Right forelimb (tissue), 1 donor: ENCODE measurements around the gene ICAM2.
"Not testable (repeated sequence)": the region's sequence is repeated elsewhere in the genome, so short reads cannot be mapped to it uniquely, and the experiment has no call there.

Experiments
- DNase-seq: peaks from one replicate; pipeline ENCODE4 v3.0.0-alpha.2; 2018

The ICAM2 gene

GRCh38 chr17:64008830-64009229 is 11.6 kb downstream of the ICAM2 start:
- DNase-seq = no peak

GRCh38 chr17:64008346-64008745 is 12.1 kb downstream of the ICAM2 start:
- no peak for DNase-seq

GRCh38 chr17:64007838-64008282 is 12.6 kb downstream of the ICAM2 start:
- DNase-seq = no peak

- not testable (repeated sequence) for DNase-seq
Measured at GRCh38 chr17:64007089-64007837, 13.2 kb downstream of the ICAM2 start.

- DNase-seq = peak; percentile 42
Measured at GRCh38 chr17:64006361-64007088, 13.9 kb downstream of the ICAM2 start.

GRCh38 chr17:64005734-64006167 is 14.7 kb downstream of the ICAM2 start:
- DNase-seq = peak; percentile 36

GRCh38 chr17:64004903-64005733 is 15.3 kb downstream of the ICAM2 start:
- peak; percentile 45 for DNase-seq

GRCh38 chr17:64004218-64004770 is 16.1 kb downstream of the ICAM2 start:
- no peak for DNase-seq

- no peak for DNase-seq
Measured at GRCh38 chr17:64003526-64004121, 16.8 kb downstream of the ICAM2 start.

- no peak for DNase-seq
Measured at GRCh38 chr17:64002658-64003525, 17.5 kb downstream of the ICAM2 start.

GRCh38 chr17:64001763-64002529 is 18.5 kb downstream of the ICAM2 start:
- DNase-seq = no peak

- no peak for DNase-seq
Measured at GRCh38 chr17:64001091-64001579, 19.3 kb downstream of the ICAM2 start.

GRCh38 chr17:63999680-64000531 is 20.5 kb downstream of the ICAM2 start:
- no peak for DNase-seq

- no peak for DNase-seq
Measured at GRCh38 chr17:63998721-63999679, 21.4 kb downstream of the ICAM2 start.

GRCh38 chr17:63998050-63998720 is 22.2 kb downstream of the ICAM2 start, which contains the start of gene PRR29:
TSS of gene PRR29 (plus strand) at chr17:63998351. CDS start at chr17:63998365, 14 bp downstream.
- peak; percentile 85 for DNase-seq

GRCh38 chr17:63997341-63998048 is 22.9 kb downstream of the ICAM2 start:
- DNase-seq = no peak
